Adrenal gland (tissue), 5 donors: ENCODE data around the gene DMD.

ENCODE experiments used
- CTCF ChIP-seq, 6 experiments: fragments of 450-650 bp in 4 of 6; fragments of 200-600 bp in 2 of 6; sonication (generic) in 1 of 6; IDR thresholded peaks; 1 replicate in 5 of 6; 2 replicates in 1 of 6; pipeline versions ENCODE4 v1.5.1 to v1.8.0; 2016 to 2021; ENCODE audit warnings: antibody characterized with exemption in 6 of 6, mild to moderate bottlenecking in 2 of 6, moderate library complexity in 1 of 6
- POLR2A ChIP-seq, 2 donors: fragments of 450-650 bp; IDR thresholded peaks; one replicate each; pipeline ENCODE4 v1.6.1; 2017; ENCODE audit warnings: antibody characterized with exemption in 2 of 2, mild to moderate bottlenecking in 2 of 2, moderate library complexity in 1 of 2
- donor health status: DM: no; HTN: no; CAD: no.

GRCh38 chrX:31213941-31214340, 1997.4 kb downstream of the DMD start:
- TF ChIP-seq CTCF (IDR thresholded peaks at IDR 0.05) (peak in 5 of 6 experiments; percentile 23 to 50 (median 30)), POLR2A (IDR thresholded peaks at IDR 0.05) (no peak)
